Hepatocyte (in vitro differentiated cells): ENCODE measurements around the gene LIMS2. TPM values are rescaled to one million over a fixed set of nuclear protein-coding genes. Genes with fewer than 3 reads are reported as not detected.

Experiments
- DNase-seq: peaks from one replicate; pipeline ENCODE4 v3.0.0-alpha.2; 2016; ENCODE audit warnings: low spot score
- H2AFZ ChIP-seq: fragments of 200-600 bp; sonication (generic); 2 replicates; pipeline ENCODE4 v1.6.0; 2016; ENCODE audit warnings: antibody characterized with exemption, mild to moderate bottlenecking
- H3K27ac ChIP-seq: fragments of 200-600 bp; sonication (generic); 2 replicates; pipeline ENCODE4 v1.5.1; 2016; ENCODE audit warnings: mild to moderate bottlenecking
- H3K27me3 ChIP-seq: fragments of 200-600 bp; sonication (generic); 2 replicates; pipeline ENCODE4 v1.6.1; 2016
- H3K36me3 ChIP-seq: fragments of 200-600 bp; sonication (generic); replicated peaks from 2 replicates; pipeline ENCODE4 v1.5.1; 2016; ENCODE audit warnings: low read depth; ENCODE audit not compliant: insufficient read depth
- H3K4me1 ChIP-seq: fragments of 200-600 bp; sonication (generic); 2 replicates; pipeline ENCODE4 v1.5.1; 2016; ENCODE audit warnings: mild to moderate bottlenecking, moderate library complexity; ENCODE audit not compliant: insufficient read depth
- H3K4me2 ChIP-seq: fragments of 200-600 bp; sonication (generic); 2 replicates; pipeline ENCODE4 v1.6.0; 2016
- H3K4me3 ChIP-seq: fragments of 200-600 bp; sonication (generic); 2 replicates; pipeline ENCODE4 v1.5.1; 2016; ENCODE audit warnings: mild to moderate bottlenecking
- H3K79me2 ChIP-seq: fragments of 200-600 bp; sonication (generic); 2 replicates; pipeline ENCODE4 v1.6.0; 2017; ENCODE audit warnings: mild to moderate bottlenecking
- H3K9me2 ChIP-seq: fragments of 200-600 bp; sonication (generic); replicated peaks from 2 replicates; pipeline ENCODE4 v1.6.0; 2017; ENCODE audit warnings: mild to moderate bottlenecking; ENCODE audit not compliant: insufficient read depth
- H3K9me3 ChIP-seq: fragments of 200-600 bp; sonication (generic); 2 replicates; pipeline ENCODE4 v1.5.1; 2016; ENCODE audit warnings: low read depth, mild to moderate bottlenecking
- H4K20me1 ChIP-seq: fragments of 200-600 bp; sonication (generic); 2 replicates; pipeline ENCODE4 v1.6.0; 2016; ENCODE audit warnings: mild to moderate bottlenecking; ENCODE audit not compliant: insufficient read depth, poor library complexity, severe bottlenecking
- EZH2 ChIP-seq: fragments of 200-600 bp; sonication (generic); IDR thresholded peaks from 2 replicates; pipeline ENCODE4 v1.6.1; 2016; ENCODE audit warnings: antibody characterized with exemption, mild to moderate bottlenecking, borderline replicate concordance
- EZH2phosphoT487 ChIP-seq: fragments of 200-600 bp; sonication (generic); IDR thresholded peaks from one replicate; pipeline ENCODE4 v1.6.1; 2018; ENCODE audit warnings: antibody characterized with exemption, mild to moderate bottlenecking, low read depth, moderate library complexity; ENCODE audit not compliant: unreplicated experiment, severe bottlenecking
- WGBS: methylation state at CpG from one replicate; pipeline ENCODE4 v1.1.6; 2016; ENCODE audit warnings: low lambda C conversion rate; ENCODE audit errors: missing lambda C conversion rate; 5-methylcytosine and 5-hydroxymethylcytosine counted together
- polyA plus RNA-seq: library from polyadenylated mRNA; unstranded; fragments of >200 nt; fragmentation: Nextera tagmentation; extraction: Ambion mirVana; gene quantifications from 2 replicates; pipeline ENCODE4 v1.2.1, GENCODE V29; 2016
- total RNA-seq: library from RNA; depleted of rRNA; stranded (reverse); fragments of >200 nt; gene quantifications from 2 replicates; pipeline ENCODE4 v1.2.3, GENCODE V29; 2014
- TF ChIP-seq, protein P1 (sequence below): fragments of 200-600 bp; sonication (generic); IDR thresholded peaks from 2 replicates; pipeline ENCODE4 v1.5.1; 2016; ENCODE audit warnings: antibody characterized with exemption, mild to moderate bottlenecking; ENCODE audit not compliant: poor library complexity

LIMS2 gene
- total and polyA plus RNA-seq, 2 experiments from 2014 or later = 4.0 to 8.3 TPM

DNA sequence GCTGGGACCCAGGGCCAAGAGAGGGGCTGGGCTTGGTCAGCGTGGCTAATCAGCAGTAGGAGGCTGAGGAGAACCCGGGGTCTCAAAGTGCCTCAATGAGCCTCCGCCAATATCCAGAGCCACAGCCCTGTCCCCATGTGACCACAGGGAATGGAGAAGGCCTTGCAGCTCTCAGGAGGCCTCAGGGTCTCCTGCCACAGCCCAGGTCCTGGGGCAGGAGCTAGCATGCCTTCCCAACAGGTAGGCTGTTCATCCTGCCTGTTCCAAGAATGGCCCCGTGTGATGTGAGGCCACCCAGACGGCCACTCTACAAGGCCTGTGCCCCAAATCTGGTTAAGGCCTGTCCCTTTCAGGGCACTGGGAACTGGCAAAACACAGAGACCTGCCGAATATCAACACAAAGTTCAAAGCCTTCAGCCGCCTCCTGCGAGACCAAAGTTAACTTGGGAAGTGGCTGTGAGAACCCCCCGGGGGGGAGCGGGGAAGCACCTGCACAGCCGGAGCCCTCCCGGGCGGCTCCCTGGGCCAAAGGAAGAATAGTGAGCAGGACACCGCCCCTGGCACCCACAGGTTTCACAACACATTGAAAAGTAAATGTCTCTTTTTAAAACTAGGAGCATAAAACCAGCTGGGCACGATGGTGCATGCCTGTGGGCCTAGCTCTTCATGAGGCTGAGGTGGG, 4.5 kb upstream of the LIMS2 start:
- Histone ChIP-seq H2AFZ (no peak overlapping the region), H3K9me2 (no peaks in the 10 kb centered on the region), H3K27me3 (peaks cover 29% of the 10 kb centered on the region), H4K20me1 (no peaks in the 10 kb centered on the region), H3K79me2 (no peaks in the 10 kb centered on the region), H3K27ac (no peak overlapping the region), H3K4me2 (no peak overlapping the region), H3K9me3 (no peaks in the 10 kb centered on the region), H3K36me3 (no peaks in the 10 kb centered on the region), H3K4me1 (peaks cover 36% of the 10 kb centered on the region), H3K4me3 (no peak overlapping the region)
- WGBS = 90% methylated on average over 15 of the region's 15 CpGs
- TF ChIP-seq, protein P1, sequence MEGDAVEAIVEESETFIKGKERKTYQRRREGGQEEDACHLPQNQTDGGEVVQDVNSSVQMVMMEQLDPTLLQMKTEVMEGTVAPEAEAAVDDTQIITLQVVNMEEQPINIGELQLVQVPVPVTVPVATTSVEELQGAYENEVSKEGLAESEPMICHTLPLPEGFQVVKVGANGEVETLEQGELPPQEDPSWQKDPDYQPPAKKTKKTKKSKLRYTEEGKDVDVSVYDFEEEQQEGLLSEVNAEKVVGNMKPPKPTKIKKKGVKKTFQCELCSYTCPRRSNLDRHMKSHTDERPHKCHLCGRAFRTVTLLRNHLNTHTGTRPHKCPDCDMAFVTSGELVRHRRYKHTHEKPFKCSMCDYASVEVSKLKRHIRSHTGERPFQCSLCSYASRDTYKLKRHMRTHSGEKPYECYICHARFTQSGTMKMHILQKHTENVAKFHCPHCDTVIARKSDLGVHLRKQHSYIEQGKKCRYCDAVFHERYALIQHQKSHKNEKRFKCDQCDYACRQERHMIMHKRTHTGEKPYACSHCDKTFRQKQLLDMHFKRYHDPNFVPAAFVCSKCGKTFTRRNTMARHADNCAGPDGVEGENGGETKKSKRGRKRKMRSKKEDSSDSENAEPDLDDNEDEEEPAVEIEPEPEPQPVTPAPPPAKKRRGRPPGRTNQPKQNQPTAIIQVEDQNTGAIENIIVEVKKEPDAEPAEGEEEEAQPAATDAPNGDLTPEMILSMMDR = no peak
- no peak for TF ChIP-seq EZH2phosphoT487
- no peak for TF ChIP-seq EZH2
- no peak for DNase-seq

DNA sequence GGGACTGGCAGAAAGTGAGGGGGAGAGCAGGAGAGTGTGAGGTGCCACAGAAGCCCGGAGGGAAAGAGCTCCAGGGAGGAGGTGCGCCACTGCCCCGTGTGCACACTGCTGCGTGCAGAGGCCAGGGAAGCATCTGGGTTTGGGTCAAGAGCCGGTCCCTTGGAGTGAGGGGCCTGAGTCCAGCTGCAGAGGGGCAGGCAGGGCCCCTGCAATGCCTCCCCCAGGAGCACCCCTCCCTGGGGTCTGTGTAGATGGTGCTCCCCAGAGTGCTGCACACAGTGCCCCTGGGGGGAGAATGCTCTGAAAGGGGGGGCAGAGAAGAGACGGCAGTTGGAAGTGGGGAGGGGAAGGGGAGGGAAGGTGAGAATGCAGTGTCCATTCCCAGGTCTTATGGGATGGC, 3.7 kb upstream of the LIMS2 start:
- peaks cover 38% of the 10 kb centered on the region for H3K27me3 ChIP-seq
- TF ChIP-seq EZH2 (no peak), EZH2phosphoT487 (no peak)
- TF ChIP-seq, protein P1 = no peak

DNA sequence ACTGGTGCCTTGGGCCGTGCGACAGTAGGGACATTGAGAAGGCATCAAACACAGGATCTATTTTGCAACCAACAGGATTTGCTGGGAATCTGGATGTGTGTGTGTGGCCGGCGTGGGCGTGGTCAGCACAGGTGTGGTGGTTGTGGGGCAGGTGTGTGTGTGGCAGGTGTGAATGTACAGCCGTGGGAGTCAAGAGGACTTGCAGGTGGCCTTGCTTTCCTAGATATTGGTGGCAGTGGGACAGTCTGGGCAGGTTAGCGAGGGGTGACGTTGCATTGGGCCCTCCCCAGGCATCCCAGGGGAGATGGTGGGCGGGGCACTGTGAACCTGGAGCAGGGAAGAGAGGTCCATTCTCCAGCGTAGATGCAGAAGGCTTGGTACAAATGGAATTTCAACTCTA, 3.2 kb upstream of the LIMS2 start:
- Histone ChIP-seq H3K9me2 (no peaks in the 10 kb centered on the region), H3K4me3 (no peak overlapping the region), H3K36me3 (no peaks in the 10 kb centered on the region), H3K9me3 (no peaks in the 10 kb centered on the region), H3K27ac (no peak overlapping the region), H3K79me2 (no peaks in the 10 kb centered on the region), H2AFZ (no peak overlapping the region), H3K4me2 (no peak overlapping the region), H4K20me1 (no peaks in the 10 kb centered on the region), H3K27me3 (peaks cover 38% of the 10 kb centered on the region), H3K4me1 (peaks cover 24% of the 10 kb centered on the region)
- 82% methylated on average over 10 of the region's 10 CpGs for WGBS
- no peak for DNase-seq
- TF ChIP-seq EZH2phosphoT487 (no peak), EZH2 (no peak)
- TF ChIP-seq, protein P1 = no peak

More for the DNA sequence above, 3.7 kb upstream of the LIMS2 start:
- no peaks in the 10 kb centered on the region for H3K9me3 ChIP-seq
- H4K20me1 ChIP-seq = no peaks in the 10 kb centered on the region
- no peak overlapping the region for H2AFZ ChIP-seq
- no peak overlapping the region for H3K27ac ChIP-seq
- H3K9me2 ChIP-seq = no peaks in the 10 kb centered on the region
- no peaks in the 10 kb centered on the region for H3K36me3 ChIP-seq
- H3K4me3 ChIP-seq = no peak overlapping the region
- WGBS = 88% methylated on average over 5 of the region's 6 CpGs
- peaks cover 28% of the 10 kb centered on the region for H3K4me1 ChIP-seq
- no peak for DNase-seq
- H3K79me2 ChIP-seq = no peaks in the 10 kb centered on the region
- H3K4me2 ChIP-seq = no peak overlapping the region
